OCI-LY3 (cell line): ENCODE measurements around the gene TBX10.

Source experiments
- CTCF ChIP-seq: fragments of 200-600, 300-600 bp; sonication (generic); IDR thresholded peaks from 2 replicates; pipeline ENCODE4 v1.5.1; 2014; ENCODE audit warnings: antibody characterized with exemption, low read length, low read depth
- EZH2phosphoT487 ChIP-seq: fragments of 200-600 bp; shearing (Covaris generic); IDR thresholded peaks from 2 replicates; pipeline ENCODE4 v1.6.1; 2018; ENCODE audit warnings: antibody characterized with exemption, mixed run types, low read depth

- TF ChIP-seq EZH2phosphoT487, result no peak
- no peak for TF ChIP-seq CTCF
These were observed 7.7 kb downstream of the TBX10 start for GRCh38 chr11:67631853-67632174.
